A549 treated with Mapracorat at 1 μM for 4 hours (cell line): ENCODE results near the gene THOC6. TPM values are rescaled to one million over a fixed set of nuclear protein-coding genes. Genes with fewer than 3 reads are reported as not detected.

Experiments
- total RNA-seq: library from RNA; stranded (reverse); fragments of 200-300 nt; extraction: Qiagen RNA extraction; gene quantifications from 5 replicates; pipeline ENCODE4 v1.2.3, GENCODE V29; 2022

THOC6 gene
- 24.3 to 38.0 TPM (median 32.1 TPM) in 5 replicates for total RNA-seq

DNA sequence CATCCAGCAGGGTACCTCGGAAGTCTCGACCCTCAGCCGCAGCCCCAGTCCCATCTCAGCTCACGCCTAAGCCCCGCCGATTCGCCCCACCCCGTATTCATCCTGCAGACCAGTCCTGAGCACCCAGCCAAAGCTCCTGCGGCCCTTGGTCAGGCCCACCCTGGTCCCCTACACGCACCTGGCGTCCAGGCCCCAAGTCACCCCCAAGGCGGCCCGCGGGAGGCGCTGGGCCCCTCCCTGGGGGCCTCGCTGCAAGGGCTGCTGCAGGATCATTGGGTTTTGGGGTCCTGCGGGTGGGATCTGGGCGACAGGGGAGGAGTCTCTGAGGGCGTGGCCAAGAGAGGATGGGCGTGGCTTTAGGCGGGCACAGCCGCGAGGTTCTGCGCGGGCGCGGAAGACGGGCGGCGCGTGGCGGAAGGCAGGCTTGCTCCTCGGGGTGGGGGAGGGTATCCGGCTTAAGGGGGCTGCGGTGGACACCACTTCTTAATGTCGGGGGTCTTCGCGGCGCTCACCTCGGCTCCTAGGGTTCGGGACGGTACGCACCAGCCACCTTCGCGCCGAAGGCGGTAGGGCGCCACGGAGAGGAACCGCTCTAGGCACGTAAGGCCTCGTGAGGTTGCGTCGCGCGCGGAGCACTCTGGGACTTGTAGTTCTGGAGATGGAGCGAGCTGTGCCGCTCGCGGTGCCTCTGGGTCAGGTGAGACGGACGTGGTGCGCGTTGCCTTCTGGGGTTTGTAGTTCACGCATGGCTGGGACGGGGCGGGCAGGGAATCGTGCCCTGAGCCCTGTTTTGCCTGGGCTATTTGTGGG, at the start of gene THOC6, which contains the start of gene HCFC1R1:
Gene THOC6 (plus strand): TSS at position 367 of the 810 bp plus-strand sequence. CDS start 292 bp downstream, at position 659.
Gene HCFC1R1 (minus strand): TSS at position 274 of the 810 bp plus-strand sequence. CDS start 1 bp downstream, at position 273.

DNA sequence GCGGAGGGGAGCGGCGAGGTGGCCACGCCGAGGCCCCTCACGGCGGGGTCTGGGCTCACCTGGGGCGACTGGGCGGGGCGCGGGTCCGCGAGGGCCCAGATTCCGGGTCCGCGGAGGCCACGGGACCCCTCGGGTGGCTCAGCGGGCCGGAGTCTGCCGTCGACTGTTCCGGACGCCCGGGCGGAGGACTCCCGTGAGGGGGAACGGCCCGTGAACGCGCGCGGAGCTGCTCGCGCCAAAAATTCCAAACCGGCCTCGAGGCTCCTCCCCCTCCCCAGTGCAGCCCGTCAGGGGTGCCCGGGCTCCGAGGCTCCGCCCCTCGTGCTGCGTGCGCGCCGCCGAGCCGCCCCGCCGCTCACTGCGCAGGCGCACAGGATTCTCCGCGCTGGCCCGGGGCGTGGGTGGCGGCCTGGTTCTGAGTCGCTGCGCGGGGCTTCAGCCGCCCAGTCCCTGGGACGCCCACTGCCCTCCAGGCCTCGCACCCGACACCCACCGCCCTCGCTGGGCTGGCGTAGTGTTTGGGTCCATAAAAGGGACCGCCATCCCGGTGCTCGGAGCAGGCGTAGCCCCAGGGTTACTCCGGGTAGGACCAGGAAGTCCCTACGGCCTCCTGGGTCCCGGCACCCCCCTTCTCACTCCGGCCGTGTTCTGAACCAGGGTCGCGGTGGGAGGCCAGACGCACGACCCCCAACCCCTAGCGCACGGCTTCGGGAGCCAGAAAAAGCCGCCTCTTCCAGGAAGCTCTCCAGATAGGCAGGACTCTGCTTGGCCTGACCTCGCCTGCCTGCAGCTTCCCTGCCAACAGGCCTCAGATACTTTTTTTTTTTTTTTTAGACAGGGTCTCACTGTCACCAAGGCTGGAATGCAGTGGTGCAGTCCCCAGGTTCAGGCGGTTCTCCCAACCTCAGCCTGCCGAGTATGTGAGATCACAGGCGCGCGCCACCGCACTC, 43.3 kb upstream of the THOC6 start, which contains the start of gene PKMYT1:
Gene PKMYT1 (minus strand): TSS at position 220 of the 950 bp plus-strand sequence. CDS start 789 bp downstream, outside the sequence.

DNA sequence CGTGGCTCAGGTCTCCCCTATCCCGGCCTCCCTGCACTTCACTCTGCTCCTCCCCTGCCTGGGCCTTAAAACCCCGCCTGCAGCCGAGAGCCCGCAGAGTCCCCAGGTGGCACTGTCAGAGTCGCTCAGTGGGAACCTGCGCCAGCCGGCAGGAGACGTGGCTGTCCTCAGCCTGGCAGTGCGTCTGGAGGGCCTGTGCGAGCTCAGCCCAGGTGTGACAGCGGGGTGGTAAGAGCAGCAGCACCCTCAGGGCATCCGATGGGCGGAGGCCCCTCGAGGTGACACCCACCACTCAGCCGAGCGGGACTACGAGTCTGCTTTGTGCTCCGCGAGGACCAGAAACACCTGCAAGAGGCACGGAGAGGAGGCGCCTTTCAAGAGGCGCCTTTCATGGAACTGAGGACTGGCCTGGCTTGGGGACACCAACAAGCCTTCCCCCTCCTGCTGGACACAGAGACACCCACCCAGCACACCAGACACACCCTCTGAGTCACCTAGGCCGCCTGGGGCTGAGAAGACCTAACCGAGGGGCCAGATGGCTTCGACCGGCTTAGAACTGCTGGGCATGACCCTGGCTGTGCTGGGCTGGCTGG, 10.9 kb upstream of the THOC6 start, which contains the start of gene CLDN9:
Gene CLDN9 (plus strand): TSS at position 96 of the 593 bp plus-strand sequence. CDS start 440 bp downstream, at position 536.

DNA sequence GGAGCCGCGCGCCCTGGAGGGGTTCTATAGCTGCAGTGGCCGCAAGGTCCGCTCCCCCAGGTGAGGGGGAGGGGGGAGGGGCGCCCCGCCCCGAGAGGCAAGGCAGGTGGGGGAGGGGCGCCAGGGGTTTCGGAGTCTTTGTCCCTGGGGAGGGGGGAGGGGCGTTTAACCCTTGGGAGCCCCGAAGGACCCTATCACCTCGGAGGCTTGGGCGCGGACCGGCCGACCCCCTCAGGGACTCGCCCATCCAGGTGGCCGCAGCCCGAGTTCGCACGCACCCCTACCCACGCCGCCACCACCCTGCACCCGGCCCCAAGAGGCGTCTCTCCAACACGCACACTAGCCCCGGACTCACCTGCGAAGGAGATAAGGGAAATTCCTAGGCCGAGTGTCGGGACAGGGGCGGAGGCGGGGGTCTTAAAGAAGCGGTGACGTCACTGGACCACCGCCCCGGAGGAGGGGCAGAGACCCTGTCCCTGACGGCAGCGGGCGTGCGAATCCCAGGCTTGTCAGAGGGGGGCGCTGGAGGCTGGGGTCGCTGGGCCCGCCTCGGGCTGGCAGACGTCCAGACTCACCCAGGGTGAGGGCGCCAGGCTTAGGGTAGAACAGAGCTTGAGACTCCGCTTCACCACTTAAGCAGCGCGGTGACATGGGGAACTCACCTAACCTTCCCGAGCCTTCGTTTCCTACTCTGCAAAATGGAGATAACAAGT, 5.9 kb upstream of the THOC6 start, which contains the start of gene CLDN6:
Gene CLDN6 (minus strand): TSS at position 390 of the 713 bp plus-strand sequence. CDS start 2,162 bp downstream, outside the sequence.

DNA sequence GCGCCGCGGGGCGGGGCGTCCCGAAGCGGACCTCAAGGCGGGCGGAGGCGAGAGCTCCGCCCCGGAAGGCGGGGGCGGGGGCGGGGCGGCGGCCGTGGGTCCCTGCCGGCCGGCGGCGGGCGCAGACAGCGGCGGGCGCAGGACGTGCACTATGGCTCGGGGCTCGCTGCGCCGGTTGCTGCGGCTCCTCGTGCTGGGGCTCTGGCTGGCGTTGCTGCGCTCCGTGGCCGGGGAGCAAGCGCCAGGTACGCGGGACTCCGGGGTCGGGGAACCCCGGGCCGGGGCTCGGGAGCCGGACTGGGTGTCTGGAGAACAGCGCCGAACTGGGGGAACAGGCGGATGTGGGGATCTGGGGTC, 3.6 kb upstream of the THOC6 start, which contains the start of gene TNFRSF12A:
Gene TNFRSF12A (plus strand): TSS at position 122 of the 357 bp plus-strand sequence. CDS start 30 bp downstream, at position 152.

DNA sequence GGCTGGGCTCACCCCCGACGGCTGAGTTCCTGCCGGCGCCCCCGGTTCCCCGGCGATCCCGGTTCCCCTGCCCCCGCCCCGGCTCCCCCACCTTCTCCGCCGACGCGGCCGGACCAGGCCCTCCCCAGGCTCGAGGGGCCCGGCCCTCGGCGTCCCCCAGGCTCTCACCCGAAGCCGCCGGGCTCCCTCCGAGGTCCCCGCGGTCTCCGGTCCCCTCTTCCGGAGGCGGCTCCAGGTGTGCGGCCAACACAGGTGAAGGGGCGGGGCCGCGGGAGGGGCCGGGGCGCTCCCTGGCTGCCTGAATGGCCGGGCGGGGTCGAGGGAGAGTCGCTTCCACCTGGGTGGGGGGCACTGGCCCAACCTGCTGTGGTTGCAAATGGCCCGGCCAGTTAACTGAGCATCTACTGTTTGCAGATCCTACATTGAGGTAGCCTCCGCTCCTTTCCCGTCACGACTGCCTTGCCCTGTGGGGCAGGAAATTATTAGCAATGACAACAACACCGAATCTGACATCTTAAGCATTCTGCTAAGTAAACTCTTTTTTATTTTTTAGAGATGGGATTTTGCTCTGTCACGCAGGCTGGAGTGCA, 13.0 kb downstream of the THOC6 start, which contains the start of gene BICDL2:
Gene BICDL2 (minus strand): TSS at position 219 of the 590 bp plus-strand sequence. CDS start 1,448 bp downstream, outside the sequence.

DNA sequence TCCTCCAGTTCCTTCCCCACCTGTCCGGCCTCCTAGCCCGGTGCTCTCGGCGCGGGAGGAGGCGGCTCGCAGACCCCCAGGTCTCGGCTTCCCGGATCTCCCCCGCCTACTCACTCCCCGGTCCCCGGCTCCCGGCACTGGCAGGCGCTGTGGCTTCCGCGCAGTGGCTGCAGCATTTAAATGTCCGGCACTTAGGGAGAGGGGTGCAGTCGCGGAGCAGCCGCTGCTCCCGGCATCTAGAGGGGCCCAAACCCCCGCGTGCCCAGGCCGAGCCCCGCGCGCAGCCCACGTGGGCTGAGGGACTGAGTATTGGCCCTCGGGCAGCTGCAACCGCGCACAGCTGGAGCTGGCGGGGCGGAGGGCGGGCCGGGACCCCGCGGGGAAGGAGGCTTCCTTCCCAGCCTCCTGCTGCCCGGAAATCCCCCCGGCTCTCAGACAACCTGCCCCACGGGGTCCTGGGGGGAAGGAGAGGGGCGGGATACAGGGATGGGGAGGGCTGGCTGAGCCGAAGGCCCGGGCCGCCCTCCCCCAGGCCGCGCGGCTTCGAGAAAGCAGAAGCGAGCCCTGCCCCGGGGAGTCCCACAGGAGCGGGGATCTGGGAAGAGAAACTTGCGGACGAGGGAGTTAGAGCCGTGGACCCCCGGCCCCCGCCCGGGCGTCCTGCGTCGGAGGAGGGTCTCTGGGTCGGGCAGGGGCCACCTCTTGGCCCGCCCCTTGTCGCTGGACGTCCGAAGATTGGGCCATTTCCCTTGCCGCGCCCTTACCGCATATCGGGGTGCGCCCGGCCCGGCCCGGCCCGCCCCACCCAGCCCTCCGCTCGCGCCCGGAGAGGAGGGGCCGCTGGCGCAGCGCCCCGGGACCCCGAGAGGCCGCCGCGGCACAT, 22.2 kb downstream of the THOC6 start, which contains the start of gene MMP25:
Gene MMP25 (plus strand): TSS at position 804 of the 883 bp plus-strand sequence. CDS start 357 bp downstream, outside the sequence.

DNA sequence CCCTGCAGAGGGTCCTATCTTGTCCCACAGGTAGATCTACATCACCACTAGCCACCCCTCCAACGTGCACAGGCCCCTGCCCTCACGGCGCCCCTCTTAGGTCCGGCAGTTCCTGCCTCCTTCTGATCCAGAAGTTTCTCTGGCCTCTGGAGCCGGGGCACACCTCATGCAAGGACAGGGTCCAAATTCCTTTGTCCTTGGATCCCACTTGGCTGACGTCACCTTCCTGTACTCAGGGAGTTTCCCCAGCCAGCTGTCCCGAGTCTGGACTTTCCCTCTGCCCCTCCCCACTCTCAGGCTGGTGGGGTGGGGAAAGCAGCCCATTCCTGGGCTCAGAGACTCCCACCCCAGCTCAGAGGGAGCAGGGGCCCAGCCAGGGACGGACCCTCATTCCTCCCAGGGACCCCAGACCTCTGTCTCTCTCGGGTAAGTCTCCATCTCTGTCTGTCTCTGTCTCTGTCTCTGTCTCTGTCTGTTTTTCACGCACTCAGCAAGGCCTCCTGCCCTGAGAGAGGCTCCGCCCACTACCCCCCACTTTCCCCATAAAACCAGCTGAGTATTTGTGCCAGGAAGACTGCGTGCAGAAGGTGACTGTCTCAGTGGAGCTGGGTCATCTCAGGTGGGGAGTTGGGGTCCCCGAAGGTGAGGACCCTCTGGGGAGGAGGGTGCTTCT, 41.4 kb downstream of the THOC6 start, which contains the start of gene IL32:
Gene IL32 (plus strand): TSS at position 572 of the 673 bp plus-strand sequence. CDS start 172 bp downstream, outside the sequence.

Other genes starting within 250 kb of the THOC6 start
- gene ELOB, start 246.8 kb upstream of the THOC6 start, total RNA-seq = 484 to 531 TPM (median 518 TPM) in 5 replicates
- not detected in 5 replicates for gene PRSS33, start 236.5 kb upstream of the THOC6 start, total RNA-seq
- not detected in 5 replicates for gene PRSS41, start 225.6 kb upstream of the THOC6 start, total RNA-seq
- gene PRSS21, start 206.8 kb upstream of the THOC6 start, total RNA-seq = 0.14 to 0.34 TPM (median 0.28 TPM) in 3 of 5 replicates, not detected in the others
- 0.34 to 0.96 TPM (median 0.80 TPM) in 5 replicates for gene ZG16B, start 193.7 kb upstream of the THOC6 start, total RNA-seq
- 0.64 to 1.5 TPM (median 1.2 TPM) in 5 replicates for gene PRSS22, start 165.9 kb upstream of the THOC6 start, total RNA-seq
- 46.9 to 54.5 TPM (median 51.5 TPM) in 5 replicates for gene FLYWCH2, start 140.8 kb upstream of the THOC6 start, total RNA-seq
- 17.9 to 33.6 TPM (median 27.0 TPM) in 5 replicates for gene FLYWCH1, start 112.1 kb upstream of the THOC6 start, total RNA-seq
- gene KREMEN2, start 59.8 kb upstream of the THOC6 start, total RNA-seq = 0.88 to 2.6 TPM (median 2.2 TPM) in 5 replicates
- gene PAQR4, start 54.7 kb upstream of the THOC6 start, total RNA-seq = 34.2 to 48.3 TPM (median 47.2 TPM) in 5 replicates
- 59.8 to 103 TPM (median 91.1 TPM) in 5 replicates for gene PKMYT1, start 43.6 kb upstream of the THOC6 start, total RNA-seq
- 0.30 to 0.42 TPM (median 0.37 TPM) in 5 replicates for gene CLDN9, start 11.1 kb upstream of the THOC6 start, total RNA-seq
- 0.07 to 0.42 TPM (median 0.34 TPM) in 5 replicates for gene CLDN6, start 5.9 kb upstream of the THOC6 start, total RNA-seq
- 455 to 639 TPM (median 557 TPM) in 5 replicates for gene TNFRSF12A, start 3.7 kb upstream of the THOC6 start, total RNA-seq
- 231 to 250 TPM (median 239 TPM) in 5 replicates for gene HCFC1R1, start 93 bp upstream of the THOC6 start, total RNA-seq
- gene BICDL2, start 12.9 kb downstream of the THOC6 start, total RNA-seq = not detected in 5 replicates
- 0.78 to 1.4 TPM (median 0.94 TPM) in 5 replicates for gene MMP25, start 22.5 kb downstream of the THOC6 start, total RNA-seq
- 21.6 to 34.9 TPM (median 26.1 TPM) in 5 replicates for gene IL32, start 41.6 kb downstream of the THOC6 start, total RNA-seq
- 0.20 TPM in 1 of 5 replicates, not detected in the others for gene ZSCAN10, start 75.3 kb downstream of the THOC6 start, total RNA-seq
- 11.6 to 15.7 TPM (median 14.4 TPM) in 5 replicates for gene ZNF205, start 88.6 kb downstream of the THOC6 start, total RNA-seq
- gene ZNF213, start 111.0 kb downstream of the THOC6 start, total RNA-seq = 7.4 to 12.9 TPM (median 11.6 TPM) in 5 replicates
- gene OR1F1, start 164.2 kb downstream of the THOC6 start, total RNA-seq = 0.17 to 0.65 TPM (median 0.43 TPM) in 4 of 5 replicates, not detected in the other
- gene ZNF200, start 211.1 kb downstream of the THOC6 start, total RNA-seq = 7.4 to 8.2 TPM (median 7.6 TPM) in 5 replicates
- gene MEFV, start 232.6 kb downstream of the THOC6 start, total RNA-seq = 0.12 TPM in 1 of 5 replicates, not detected in the others